ELF-1 (cell line): ENCODE measurements around the gene RNF20.

ENCODE experiments used
- DNase-seq: peaks from one replicate; pipeline ENCODE4 v3.0.0-alpha.2; 2016; ENCODE audit warnings: low read depth, low spot score

The RNF20 gene

GRCh38 chr9:101530076-101530711 is 3.5 kb upstream of the RNF20 start:
- DNase-seq: peak; percentile 82

GRCh38 chr9:101536351-101536750 is 2.7 kb downstream of the RNF20 start:
- DNase-seq: no peak

GRCh38 chr9:101536938-101537337 is 3.3 kb downstream of the RNF20 start:
- DNase-seq: peak; percentile 39

- no peak for DNase-seq
Measured at GRCh38 chr9:101540069-101540468, 6.4 kb downstream of the RNF20 start.

- DNase-seq: no peak
Measured at GRCh38 chr9:101543098-101543735, 9.6 kb downstream of the RNF20 start.

GRCh38 chr9:101549472-101550098 is 15.9 kb downstream of the RNF20 start:
- peak; percentile 49 for DNase-seq

- no peak for DNase-seq
Measured at GRCh38 chr9:101561740-101562139, 28.1 kb downstream of the RNF20 start.

GRCh38 chr9:101562966-101563365 is 29.3 kb downstream of the RNF20 start:
- no peak for DNase-seq

- DNase-seq: no peak
Measured at GRCh38 chr9:101564252-101564651, 30.6 kb downstream of the RNF20 start.

- peak; percentile 7 for DNase-seq
Measured at GRCh38 chr9:101566904-101567724, 33.5 kb downstream of the RNF20 start.

- DNase-seq: no peak
Measured at GRCh38 chr9:101567725-101568350, 34.2 kb downstream of the RNF20 start.

GRCh38 chr9:101569741-101570501 is 36.3 kb downstream of the RNF20 start:
- no peak for DNase-seq

- DNase-seq: no peak
Measured at GRCh38 chr9:101571114-101571513, 37.5 kb downstream of the RNF20 start.

- DNase-seq: no peak
Measured at GRCh38 chr9:101572316-101572715, 38.7 kb downstream of the RNF20 start.

GRCh38 chr9:101574731-101575333 is 41.2 kb downstream of the RNF20 start:
- no peak for DNase-seq

- no peak for DNase-seq
Measured at GRCh38 chr9:101578378-101578777, 44.7 kb downstream of the RNF20 start.

GRCh38 chr9:101579711-101580545 is 46.3 kb downstream of the RNF20 start:
- DNase-seq: no peak

GRCh38 chr9:101582553-101582952 is 48.9 kb downstream of the RNF20 start:
- DNase-seq: no peak

GRCh38 chr9:101585740-101586139 is 52.1 kb downstream of the RNF20 start:
- DNase-seq: no peak

GRCh38 chr9:101586651-101587050 is 53.0 kb downstream of the RNF20 start:
- DNase-seq: no peak
